Measurements from ENCODE around the gene NR6A1. TPM values are rescaled to one million over a fixed set of nuclear protein-coding genes. Genes with fewer than 3 reads are reported as not detected.

The NR6A1 gene
- polyA plus RNA-seq, 2 of the 4 experiments (the other 2 are of a cell fraction) = 1.7 to 3.3 TPM

DNA sequence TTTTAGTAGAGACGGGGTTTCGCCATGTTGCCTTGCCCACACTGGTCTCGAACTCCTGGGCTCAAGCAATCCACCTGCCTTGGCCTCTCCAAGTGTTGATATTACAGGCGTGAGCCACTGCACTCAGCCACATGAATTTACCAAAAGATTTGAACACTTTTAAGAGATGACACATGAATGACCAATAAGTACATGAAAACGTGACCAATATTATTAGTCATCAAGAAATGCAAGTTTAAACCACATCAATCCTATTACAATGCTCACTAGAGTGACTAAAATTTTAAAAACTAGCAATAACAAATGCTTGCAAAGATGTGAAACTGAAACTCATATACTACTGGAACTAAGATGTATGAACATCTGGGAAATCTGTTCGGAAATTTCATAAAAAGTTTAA lies 54.3 kb downstream of the NR6A1 start:
- 78% methylated on average over 6 of the region's 6 CpGs for WGBS (ENCODE audit: missing lambda C conversion rate)
- FAIRE-seq = no peak
- no peak overlapping the region for H3K4me2 ChIP-seq

DNA sequence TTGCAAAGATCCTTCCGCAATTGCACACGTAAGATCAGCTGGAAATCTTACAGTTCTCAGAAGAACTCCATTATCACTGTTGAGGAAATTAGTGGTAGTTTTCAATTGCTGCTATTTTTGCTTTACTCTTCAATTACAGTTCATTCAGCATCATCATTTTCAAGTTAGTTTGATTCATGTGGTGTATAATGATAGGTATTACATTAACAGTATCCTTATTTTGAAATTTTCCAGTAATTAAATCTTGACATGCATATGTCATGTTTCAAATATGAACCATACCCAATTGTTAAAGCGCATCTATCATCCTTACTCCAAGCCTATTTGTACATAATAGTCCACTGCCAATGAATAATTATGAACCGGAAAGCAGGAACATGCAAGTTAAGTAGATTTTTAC lies 60.3 kb downstream of the NR6A1 start:
- ChIA-PET POLR2A (no interaction called here), CTCF (interaction anchor here (0.6 to 11.8 kb wide), 24 partner anchors 8 to 300 kb away, joined by 3 to 235 read pairs (median 12); no protein-coding TSS in a partner anchor)
- TF ChIP-seq MAZ (IDR thresholded peaks at IDR 0.05; ENCODE audit: borderline replicate concordance, low read depth, low read length) (no peak), GATA3 (IDR thresholded peaks at IDR 0.05; ENCODE audit: borderline replicate concordance) (no peak), JUN (IDR thresholded peaks at IDR 0.05) (no peak), SMC3 (IDR thresholded peaks at IDR 0.05) (no peak), EHMT2 (IDR thresholded peaks at IDR 0.05; ENCODE audit: low read depth) (no peak), HOXB13 (CRISPR knock-in tag; IDR thresholded peaks at IDR 0.05; ENCODE audit: low read depth) (no peak), CBX2 (IDR thresholded peaks at IDR 0.05; ENCODE audit: borderline replicate concordance, low read depth) (no peak), CHD4 (IDR thresholded peaks at IDR 0.05; ENCODE audit: borderline replicate concordance) (no peak), ZC3H11A (IDR thresholded peaks at IDR 0.05) (no peak), RAD21 (conservative IDR thresholded peaks at IDR 0.05 in 1 of 2, IDR thresholded peaks at IDR 0.05 in 1 of 2) (no peak), CEBPB (IDR thresholded peaks at IDR 0.05) (no peak), MAFK (IDR thresholded peaks at IDR 0.05; ENCODE audit: partially characterized antibody) (no peak), FOSB (CRISPR knock-in tag; IDR thresholded peaks at IDR 0.05) (no peak)
- TF ChIP-seq, protein P1, sequence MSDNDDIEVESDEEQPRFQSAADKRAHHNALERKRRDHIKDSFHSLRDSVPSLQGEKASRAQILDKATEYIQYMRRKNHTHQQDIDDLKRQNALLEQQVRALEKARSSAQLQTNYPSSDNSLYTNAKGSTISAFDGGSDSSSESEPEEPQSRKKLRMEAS (IDR thresholded peaks at IDR 0.05) = no peak
- TF ChIP-seq, protein P2, sequence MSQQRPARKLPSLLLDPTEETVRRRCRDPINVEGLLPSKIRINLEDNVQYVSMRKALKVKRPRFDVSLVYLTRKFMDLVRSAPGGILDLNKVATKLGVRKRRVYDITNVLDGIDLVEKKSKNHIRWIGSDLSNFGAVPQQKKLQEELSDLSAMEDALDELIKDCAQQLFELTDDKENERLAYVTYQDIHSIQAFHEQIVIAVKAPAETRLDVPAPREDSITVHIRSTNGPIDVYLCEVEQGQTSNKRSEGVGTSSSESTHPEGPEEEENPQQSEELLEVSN (IDR thresholded peaks at IDR 0.05; ENCODE audit: borderline replicate concordance, low read depth) = no peak
- TF ChIP-seq, protein P3, sequence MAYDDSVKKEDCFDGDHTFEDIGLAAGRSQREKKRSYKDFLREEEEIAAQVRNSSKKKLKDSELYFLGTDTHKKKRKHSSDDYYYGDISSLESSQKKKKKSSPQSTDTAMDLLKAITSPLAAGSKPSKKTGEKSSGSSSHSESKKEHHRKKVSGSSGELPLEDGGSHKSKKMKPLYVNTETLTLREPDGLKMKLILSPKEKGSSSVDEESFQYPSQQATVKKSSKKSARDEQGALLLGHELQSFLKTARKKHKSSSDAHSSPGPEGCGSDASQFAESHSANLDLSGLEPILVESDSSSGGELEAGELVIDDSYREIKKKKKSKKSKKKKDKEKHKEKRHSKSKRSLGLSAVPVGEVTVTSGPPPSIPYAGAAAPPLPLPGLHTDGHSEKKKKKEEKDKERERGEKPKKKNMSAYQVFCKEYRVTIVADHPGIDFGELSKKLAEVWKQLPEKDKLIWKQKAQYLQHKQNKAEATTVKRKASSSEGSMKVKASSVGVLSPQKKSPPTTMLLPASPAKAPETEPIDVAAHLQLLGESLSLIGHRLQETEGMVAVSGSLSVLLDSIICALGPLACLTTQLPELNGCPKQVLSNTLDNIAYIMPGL (CRISPR knock-in tag; IDR thresholded peaks at IDR 0.05; ENCODE audit: borderline replicate concordance) = no peak
- 96% methylated on average over 4 of the region's 4 CpGs for WGBS (ENCODE audit: missing lambda C conversion rate)
- no peak overlapping the region for H3K4me3 ChIP-seq
- peaks cover 21% of the 10 kb centered on the region for H3K4me1 ChIP-seq
- FAIRE-seq = no peak
- no peaks in the 10 kb centered on the region for H3K9me3 ChIP-seq
- no peak overlapping the region for H3K4me2 ChIP-seq
- no peak for ATAC-seq
- no peak overlapping the region for H3K27ac ChIP-seq
- DNase-seq (ENCODE audit: low read depth in 1 of 2, low spot score in 1 of 2) = no peak

More for the DNA sequence above, 54.3 kb downstream of the NR6A1 start:
- Histone ChIP-seq H3K27ac (no peak overlapping the region), H3K9me3 (no peaks in the 10 kb centered on the region), H3K4me1 (peaks cover 17% of the 10 kb centered on the region), H3K4me3 (no peak overlapping the region)
- ATAC-seq (no peak), DNase-seq (ENCODE audit: low read depth in 1 of 2, low spot score in 1 of 2) (no peak)
- ChIA-PET CTCF (interaction anchor here (4.4 to 11.8 kb wide), 3 partner anchors 41 to 165 kb away, joined by 18 to 235 read pairs (median 166); no protein-coding TSS in a partner anchor), POLR2A (no interaction called here)
- TF ChIP-seq POLR2A (IDR thresholded peaks at IDR 0.05; ENCODE audit: low read length) (no peak), JUNB (IDR thresholded peaks at IDR 0.05) (no peak), FOSL2 (IDR thresholded peaks at IDR 0.05) (no peak), FOSL2 (CRISPR knock-in tag; IDR thresholded peaks at IDR 0.05) (no peak), GATA3 (IDR thresholded peaks at IDR 0.05; ENCODE audit: borderline replicate concordance) (no peak), RNF2 (IDR thresholded peaks at IDR 0.05; ENCODE audit: borderline replicate concordance, low read depth) (no peak), EHF (CRISPR knock-in tag; IDR thresholded peaks at IDR 0.05) (no peak), MYC (IDR thresholded peaks at IDR 0.05; ENCODE audit: borderline replicate concordance, low read length) (no peak), FOSB (CRISPR knock-in tag; IDR thresholded peaks at IDR 0.05) (no peak)
- TF ChIP-seq, protein P3 (CRISPR knock-in tag; IDR thresholded peaks at IDR 0.05; ENCODE audit: borderline replicate concordance) = no peak
- TF ChIP-seq, protein P4, sequence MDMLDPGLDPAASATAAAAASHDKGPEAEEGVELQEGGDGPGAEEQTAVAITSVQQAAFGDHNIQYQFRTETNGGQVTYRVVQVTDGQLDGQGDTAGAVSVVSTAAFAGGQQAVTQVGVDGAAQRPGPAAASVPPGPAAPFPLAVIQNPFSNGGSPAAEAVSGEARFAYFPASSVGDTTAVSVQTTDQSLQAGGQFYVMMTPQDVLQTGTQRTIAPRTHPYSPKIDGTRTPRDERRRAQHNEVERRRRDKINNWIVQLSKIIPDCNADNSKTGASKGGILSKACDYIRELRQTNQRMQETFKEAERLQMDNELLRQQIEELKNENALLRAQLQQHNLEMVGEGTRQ (IDR thresholded peaks at IDR 0.05) = no peak

Measured in A549 (cell line).